HG03280 (cell line): ENCODE results near the gene MYL7.
"Not testable (repeated sequence)": the region's sequence is repeated elsewhere in the genome, so short reads cannot be mapped to it uniquely, and the experiment has no call there.

Experiments used
- ATAC-seq: cut with Tn5 transposase; IDR thresholded peaks from one replicate; pipeline ENCODE4 v1.9.1; 2021; ENCODE audit warnings: mild to moderate bottlenecking, moderate library complexity; ENCODE audit not compliant: unreplicated experiment

MYL7 gene

DNA sequence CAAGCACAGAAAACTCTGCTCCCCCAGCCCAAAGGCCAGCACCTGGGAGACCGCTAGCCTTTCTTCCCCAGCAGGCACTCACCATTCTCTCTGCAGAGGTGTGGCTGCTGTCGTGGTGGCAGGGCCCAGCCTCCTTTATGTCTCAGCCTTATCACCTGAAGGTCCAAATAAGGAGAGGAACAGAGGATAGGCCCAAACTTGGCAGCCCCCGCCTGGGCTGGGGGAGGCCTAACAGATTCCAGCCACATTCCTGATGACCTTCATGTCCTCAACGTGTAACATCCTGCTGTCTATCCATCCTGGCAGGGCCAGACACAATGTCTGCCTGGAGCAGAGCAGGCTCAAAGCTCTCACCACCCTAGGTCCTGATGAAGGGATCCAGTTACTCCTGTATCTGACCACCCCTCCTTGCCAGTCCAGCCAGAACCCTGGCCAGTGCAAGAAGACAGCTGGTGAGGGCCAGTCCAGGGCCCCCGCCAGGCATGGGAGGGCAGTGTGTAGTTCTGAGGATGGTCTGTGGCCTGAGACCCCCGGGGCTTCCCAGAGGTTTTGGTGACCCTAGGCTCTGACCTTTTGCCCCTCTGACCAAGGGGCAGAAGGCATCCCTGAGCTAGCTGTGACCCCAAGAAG, at the start of gene MYL7:
MYL7 (minus strand) TSS at position 112 of the 630 bp plus-strand sequence; CDS start at position 85, 27 bp downstream.
- ATAC-seq: no peak

- ATAC-seq: no peak
Measured at GRCh38 chr7:44189993-44190872, 49.1 kb upstream of the MYL7 start.

GRCh38 chr7:44189286-44189992, 48.3 kb upstream of the MYL7 start, which contains the start of gene GCK:
TSS of gene GCK (minus strand) at chr7:44189439. CDS start at chr7:44188953, 486 bp downstream.
- ATAC-seq: no peak

GRCh38 chr7:44188480-44189225, 47.5 kb upstream of the MYL7 start:
- ATAC-seq: no peak

GRCh38 chr7:44187636-44188416, 46.7 kb upstream of the MYL7 start:
- no peak for ATAC-seq

- no peak for ATAC-seq
Measured at GRCh38 chr7:44186736-44187135, 45.6 kb upstream of the MYL7 start.

DNA sequence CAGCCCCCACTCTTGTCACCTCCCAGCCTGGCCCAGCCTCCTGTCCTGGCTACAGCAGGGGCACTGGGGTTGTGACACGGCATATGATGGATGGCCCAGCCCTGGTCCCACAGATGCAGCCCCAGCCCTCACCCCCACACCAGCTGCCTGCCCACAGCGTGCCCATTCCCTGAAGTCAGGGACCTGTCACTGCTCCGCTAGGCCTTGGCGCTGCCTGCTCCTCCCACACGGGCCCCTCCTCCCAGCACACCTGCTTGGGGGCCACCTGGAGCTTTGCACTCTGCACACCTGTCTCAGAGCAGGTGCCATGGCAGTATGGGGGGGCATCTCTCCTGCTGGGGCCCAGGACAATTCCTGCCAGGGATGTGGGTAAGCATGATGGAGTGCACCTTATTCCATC, 44.6 kb upstream of the MYL7 start:
- ATAC-seq: no peak

GRCh38 chr7:44184873-44185446, 43.8 kb upstream of the MYL7 start:
- ATAC-seq: no peak

DNA sequence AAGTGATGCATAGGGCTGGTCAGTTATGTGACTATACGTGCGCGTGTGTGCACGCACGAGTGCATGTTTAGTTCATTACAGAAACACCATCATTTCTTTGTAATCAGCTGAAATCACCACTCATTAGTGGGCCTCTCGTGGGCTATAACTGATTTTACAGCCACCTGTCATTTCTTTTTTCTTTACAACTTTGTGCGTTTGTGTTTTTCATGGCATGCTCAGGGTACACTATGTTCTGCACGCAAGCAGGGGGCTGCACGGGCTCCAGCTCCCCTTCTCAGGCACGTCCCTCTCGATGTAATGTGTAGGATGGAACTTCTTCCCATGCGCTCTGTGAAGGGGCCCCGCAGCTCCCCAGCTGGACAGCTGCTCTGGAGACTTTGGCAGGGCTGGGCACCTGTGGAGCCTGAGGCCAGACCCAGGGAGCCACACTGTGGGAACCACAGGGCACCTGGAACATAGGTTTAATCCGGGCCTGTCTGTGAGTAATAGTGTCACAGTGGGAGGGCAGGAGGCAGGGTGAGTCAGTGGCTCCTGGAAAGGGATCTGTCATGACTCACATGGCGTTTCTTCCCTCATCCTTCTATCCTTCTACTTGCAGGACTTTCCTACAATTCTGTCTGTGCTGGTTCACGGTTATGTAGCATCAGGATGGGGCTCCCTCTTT, 43.2 kb upstream of the MYL7 start:
- no peak for ATAC-seq

- ATAC-seq: no peak
Measured at GRCh38 chr7:44183386-44183785, 42.3 kb upstream of the MYL7 start.

DNA sequence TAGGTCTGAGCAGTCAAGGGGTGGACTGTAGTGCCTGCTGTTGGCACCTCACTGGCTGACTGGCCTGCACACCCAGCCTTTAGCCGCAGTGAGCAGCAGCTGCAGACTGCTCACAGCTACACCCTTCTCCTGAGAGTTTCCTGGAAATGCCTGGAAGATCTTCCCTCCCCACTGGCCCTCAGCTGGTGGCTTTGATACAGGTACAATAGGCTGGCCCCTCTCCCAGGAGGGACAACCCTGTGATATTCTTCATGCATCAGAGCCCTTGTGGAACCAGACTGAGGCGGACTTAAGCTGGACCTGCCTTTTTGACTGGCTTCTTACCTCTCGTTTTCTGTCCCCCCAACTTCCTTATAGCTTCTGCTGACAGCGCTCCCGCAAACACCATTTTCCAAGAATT, 41.7 kb upstream of the MYL7 start:
- no peak for ATAC-seq

DNA sequence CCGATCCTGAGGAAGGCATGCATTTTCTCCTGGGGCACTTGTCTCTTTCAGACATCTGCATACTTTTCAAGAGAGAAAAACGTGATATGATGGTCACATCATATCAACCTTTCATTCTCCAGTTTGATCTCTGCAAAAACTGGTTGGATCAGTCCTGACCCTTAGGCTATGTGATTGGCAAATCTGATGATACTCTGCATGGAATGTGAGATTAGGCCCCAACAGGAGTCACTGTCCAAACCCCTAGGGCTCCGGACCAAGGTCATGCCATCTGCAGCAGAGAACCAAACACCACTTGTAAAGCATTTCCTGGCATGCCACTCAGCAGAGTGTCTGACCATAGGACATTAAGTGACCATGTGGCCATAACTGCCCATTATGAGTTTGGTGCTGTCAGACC, 39.5 kb upstream of the MYL7 start:
- no peak for ATAC-seq

DNA sequence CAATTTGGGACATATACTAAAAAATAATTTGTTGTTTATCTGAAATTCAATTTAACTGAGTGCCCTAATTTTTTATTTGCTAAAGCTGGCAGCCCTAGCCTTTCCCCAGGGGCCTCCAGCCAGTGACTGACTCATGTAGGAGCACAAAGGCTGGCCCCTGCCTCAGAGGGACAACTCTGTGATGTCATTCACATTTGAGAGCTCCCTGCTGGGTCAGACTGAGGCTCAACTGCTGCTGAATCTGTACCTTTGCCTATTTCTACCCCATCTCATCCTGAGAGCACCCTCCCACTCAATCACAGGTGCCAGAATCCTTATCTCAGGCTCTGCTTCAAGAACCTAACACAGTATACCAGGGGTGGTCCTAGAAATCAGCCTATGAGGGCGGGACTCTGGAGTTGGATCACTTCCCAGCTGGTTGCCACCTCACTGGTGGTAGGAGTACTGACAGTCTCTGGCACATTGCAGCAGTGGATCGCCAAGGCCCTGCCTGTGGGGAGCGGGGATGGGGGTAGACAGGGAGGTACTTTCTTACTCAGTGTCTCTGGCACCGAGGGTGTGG, 36.5 kb upstream of the MYL7 start:
- ATAC-seq: no peak

DNA sequence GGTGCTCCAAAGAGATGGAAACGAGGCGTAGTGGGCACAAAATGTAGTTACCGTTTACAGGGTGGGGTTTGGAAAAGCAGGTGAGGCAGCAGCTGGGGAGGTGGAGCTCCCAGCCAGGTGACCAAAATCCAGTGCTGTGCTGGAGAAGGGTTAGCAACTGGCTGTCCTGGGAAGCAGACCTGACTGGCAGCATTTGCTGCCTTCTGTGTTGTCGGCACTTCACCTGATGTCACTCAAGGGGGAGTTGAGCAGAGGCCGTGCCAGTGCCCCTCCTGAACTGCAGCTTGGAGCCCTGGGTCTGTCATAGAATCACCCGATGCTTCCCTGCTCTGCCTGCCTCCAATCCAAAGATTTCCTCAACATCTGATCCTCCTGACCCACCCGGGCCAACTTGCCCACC, 35.4 kb upstream of the MYL7 start:
- no peak for ATAC-seq

DNA sequence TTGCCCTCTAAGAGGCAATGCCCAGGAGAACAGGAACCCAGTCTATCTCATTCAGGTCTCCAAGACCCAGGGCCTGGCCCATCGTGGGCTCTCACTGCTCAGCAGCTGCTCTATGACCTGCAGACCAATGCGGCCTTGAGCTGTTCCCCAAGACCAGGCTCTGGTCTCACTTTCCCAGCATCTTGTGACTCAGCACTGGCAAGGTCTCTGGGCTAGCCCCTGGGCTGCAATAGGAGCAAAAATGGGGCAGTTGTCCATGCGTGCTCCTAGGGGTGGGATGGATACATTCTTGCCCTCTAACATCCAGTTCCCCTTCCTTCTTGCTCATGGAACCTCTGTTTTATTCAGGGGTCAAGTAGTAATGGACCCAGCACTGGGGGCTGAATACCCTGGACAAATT, 34.6 kb upstream of the MYL7 start:
- no peak for ATAC-seq

DNA sequence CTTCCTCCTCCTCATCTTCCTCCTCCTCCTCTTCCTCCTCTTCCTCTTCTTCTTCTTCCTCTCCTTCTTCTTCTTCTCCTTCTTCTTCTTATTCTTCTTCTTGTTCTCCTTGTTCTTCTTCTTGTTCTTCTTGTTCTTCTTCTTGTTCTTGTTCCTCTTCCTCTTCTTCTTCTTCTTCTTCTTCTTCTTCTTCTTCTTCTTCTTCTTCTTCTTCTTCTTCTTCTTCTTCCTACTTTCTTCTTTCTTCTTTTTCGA, 33.5 kb upstream of the MYL7 start:
- ATAC-seq: not testable (repeated sequence)

DNA sequence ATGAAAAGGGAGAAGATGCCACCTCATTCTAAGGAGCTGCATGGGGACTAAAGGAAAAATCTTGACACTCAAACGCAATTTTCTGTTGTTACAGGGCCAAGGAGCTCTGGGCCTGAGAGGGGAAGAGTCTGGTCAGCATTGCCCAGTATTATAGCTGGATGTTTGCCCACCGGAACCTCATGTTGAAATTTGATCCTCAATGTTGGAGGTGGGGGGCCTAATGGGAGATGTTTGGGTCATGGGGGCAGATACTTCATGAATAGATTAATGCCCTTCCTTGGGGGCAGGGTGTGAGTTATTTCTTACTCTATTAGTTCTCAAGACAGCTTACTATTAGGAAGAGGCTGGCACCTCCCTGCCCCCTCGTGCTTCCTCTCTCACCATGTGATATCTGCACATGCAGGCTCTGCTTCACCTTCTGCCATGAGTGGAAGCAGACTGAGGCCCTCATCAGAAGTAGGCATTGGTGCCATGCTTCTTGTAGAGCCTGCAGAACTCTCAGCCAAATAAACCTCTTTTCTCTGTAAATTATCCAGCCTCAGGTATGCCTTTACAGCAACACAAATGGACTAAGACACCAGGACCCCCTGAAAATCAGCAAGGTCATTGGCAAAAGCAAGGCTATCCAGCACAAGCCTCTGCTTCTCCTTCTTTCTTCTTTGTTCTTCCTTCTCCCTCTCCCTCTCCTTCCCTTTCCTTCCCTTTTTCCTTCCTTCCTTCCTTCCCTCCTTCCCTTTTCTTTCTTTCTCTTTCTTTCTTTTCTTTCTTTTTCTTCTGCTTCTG, 33.0 kb upstream of the MYL7 start:
- ATAC-seq: no peak

DNA sequence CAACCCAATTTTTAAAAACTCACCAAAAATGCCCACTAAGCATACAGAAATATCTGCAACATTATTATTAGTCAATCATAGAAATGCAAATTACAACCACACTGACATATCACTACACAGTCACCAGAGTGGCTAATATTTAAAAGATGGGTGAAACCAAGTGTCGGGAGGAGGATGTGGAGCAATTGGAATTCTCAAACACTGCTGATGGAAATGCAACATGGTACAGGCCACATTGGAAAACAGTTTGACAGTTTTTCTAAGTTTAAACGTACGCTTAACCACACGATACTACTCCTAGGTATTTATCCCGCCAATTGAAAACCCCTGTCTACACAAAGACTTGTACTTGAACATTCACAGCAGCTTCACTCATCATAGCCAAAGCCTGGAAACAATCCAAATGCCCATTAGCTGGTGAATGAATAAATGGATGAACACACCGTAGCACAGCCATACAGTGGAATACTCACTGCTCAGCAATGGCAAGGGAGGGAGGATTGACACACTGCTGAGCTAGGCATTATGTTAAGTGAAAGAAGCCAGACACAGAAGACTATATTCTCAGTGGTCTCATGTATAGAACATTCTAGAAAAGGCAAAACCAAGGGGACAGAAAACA, 31.8 kb upstream of the MYL7 start:
- no peak for ATAC-seq
